ELR (cell line): ENCODE data around the gene LY86.

Experiments used
- DNase-seq: peaks from one replicate; pipeline ENCODE4 v3.0.0-alpha.2; 2015; ENCODE audit warnings: low read depth

The LY86 gene

GRCh38 chr6:6570929-6571671, 17.4 kb upstream of the LY86 start:
- DNase-seq, result no peak

GRCh38 chr6:6575143-6575542, 13.4 kb upstream of the LY86 start:
- no peak for DNase-seq

DNA sequence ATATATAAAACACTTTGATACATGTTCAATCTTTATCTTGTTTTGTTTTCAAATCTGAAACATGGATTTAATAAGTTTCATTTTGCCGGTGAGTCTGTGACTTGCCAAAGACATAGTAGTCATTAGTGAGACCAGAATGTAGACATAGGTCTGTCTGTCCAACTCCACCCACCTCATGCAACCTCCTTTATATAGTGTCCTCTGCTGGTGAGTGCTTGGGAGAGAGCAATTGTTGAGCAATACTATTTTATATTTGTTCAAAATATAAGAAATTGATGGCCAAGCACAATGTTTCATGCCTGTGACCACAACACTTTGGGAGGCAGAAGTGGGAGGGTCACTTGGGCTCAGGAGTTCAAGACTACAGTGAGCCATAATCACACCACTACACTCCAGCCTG, 10.8 kb upstream of the LY86 start:
- DNase-seq, result no peak

DNA sequence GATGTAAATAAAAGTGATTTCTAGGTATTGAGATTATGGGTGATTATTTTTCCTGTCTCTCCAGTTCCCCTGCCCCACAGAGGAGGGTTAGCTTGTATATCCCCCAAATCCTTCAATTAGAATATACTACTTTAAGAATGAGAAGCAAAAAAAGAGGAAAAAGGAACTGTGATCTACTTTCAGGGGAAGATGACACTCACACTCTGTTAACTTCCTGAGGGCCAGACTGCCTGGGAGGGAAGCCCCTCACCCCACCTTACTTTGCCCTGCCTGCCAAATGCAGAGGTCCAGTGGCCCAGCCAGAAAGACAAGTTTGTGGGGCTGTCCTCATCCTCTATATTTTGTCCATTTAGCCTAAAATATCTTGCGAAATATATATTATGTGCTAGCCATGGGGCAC, 9.2 kb upstream of the LY86 start:
- DNase-seq, result no peak

DNA sequence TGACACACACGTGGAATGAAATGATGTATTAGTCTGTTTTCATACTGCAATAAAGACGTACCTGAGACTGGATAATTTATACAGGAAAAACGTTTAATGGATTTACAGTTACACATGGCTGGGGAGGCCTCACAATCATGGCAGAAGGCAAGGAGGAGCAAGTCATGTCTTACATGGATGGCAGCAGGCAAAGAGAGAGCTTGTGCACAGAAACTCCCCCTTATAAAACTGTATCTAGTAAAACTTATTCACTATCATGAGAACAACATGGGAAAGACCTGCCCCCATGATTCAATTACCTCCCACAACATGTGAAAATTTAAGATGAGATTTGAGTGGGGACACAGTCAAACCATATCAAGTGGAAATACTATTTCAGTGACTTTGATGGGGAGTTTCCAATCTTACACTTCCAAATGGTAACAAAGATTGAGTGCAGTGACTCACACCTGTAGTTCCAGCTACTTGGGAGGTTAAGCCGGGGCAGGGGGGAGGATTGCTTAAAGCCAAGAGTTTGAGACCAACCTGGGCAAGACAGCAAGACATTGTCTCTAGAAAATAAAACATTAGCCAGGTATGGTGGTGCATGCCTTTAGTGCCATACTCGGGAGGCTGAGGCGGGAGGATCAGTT, 8.2 kb upstream of the LY86 start:
- DNase-seq, result no peak

- DNase-seq, result no peak
These were observed 7.5 kb upstream of the LY86 start for GRCh38 chr6:6581054-6581453.

GRCh38 chr6:6582131-6582530, 6.4 kb upstream of the LY86 start:
- DNase-seq, result no peak

- DNase-seq, result no peak
These were observed 4.7 kb upstream of the LY86 start for GRCh38 chr6:6583836-6584235.

DNA sequence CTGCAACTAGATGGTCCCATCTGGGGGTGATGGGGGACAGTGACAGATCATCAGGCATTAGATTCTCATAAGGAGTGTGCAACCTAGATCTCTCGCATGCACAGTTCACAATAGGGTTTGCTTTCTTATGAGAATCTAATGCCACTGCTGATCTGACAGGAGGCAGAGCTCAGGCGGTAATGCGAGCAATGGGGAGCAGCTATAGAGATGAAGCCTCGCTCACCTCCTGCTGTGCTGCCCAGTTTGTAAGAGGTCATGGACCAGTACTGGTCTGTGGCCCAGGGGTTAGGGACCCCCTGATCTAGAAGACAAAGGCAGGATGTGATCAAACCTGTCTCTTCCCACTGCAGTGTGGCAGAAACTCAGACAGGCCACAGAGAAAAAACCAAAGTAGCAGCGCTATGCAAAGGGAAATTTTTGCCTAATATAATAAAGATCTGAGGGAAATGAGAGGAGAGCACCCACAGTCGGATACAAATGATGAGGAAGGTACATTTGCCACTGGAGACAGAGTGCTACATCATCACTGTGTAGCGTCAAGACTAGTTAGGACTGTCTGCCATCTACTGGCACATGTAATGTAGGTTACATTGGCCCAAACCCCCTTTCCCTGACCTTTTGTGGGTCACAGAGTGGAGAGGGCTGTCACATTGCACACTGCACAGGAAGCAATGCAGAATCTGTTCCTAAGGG, 4.1 kb upstream of the LY86 start:
- DNase-seq, result no peak

DNA sequence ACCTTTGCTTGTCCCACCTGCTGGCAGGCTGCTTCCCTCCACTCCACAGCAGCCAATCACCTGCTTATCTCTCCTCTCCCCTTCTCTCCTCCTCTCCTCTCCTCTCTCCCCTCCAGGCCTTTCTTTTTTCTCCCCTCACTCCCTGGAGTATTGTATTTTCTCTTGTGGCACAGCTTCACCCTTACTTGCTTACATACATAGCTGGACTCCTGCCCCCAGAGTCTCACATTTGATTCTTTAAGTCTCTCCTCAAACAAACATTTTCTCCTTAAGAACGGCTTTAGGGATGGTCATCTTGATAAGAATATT, 3.6 kb upstream of the LY86 start:
- no peak for DNase-seq

DNA sequence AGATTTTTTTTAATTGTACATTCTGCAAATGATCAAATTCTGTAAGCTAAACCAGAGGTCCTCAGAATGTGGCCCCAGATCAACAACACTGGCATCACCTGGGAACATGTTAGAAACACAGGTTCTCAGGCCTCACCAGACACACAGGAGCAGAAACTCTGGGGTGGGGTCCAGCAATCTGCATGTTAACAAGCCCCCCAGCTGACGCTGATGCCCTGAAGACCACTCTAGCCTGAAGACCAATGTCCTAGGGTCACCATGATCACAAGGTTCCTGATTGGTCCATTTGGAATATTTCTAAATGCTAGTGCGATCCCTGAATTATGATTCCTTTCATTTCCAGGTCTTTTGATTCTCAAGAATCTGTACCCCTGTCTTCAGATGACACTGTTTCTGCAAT, 2.4 kb upstream of the LY86 start:
- no peak for DNase-seq

DNA sequence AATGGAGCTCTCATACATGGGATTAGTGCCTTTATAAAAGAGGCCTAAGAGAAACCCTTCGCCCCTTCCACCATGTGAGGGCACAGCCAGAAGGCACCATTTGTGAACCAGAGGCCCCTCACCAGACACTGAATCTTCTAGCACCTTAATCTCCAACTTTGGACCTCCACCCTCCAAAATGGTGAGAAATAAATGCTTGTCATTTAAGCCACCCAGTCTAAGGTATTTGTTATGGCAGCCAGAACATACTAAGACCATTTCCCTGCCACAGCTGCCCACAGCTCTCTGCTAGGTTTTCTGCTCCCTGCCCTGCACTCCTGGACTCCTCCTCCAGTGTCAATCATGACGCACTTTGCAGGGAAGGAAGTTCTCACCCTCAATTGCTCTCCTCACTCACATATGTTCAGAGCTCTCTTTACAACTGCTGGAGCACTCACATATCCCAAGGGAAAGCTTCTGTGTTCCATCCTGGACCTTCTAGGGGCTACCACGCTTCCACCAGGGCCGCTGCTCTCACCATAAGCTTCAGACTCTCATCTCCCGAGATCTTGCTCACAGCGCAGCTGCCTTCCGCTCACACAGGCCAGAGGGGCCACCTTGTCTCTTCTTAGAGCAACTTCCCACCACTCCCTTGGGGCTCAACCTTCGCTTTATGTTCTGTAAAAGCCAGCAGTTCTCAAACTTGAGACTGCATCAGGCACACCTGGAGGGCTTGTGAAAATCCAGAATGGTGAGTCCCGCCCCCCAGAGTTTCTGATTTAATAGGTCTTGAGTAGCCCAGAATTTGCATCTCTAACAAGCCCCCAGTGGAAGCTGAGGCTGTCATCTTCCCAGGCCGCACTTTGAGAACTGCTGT, 1.6 kb upstream of the LY86 start:
- no peak for DNase-seq

DNA sequence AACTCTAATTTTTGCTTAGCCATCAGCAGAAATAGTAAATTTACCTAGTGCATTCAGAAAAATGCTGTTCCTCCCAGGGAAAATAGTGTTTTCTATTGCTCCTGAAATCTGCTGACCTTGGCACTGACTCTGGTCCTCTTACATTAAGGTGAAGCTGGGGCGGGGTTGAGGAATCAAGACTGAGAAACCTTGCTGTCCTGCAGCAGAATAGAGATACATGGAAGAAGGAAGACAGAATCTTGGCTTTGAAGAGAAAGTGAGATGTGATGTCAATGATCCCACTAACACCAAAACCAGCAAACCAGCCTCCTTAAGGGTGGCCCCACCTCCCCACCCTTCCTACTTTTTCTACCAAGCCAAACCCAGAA, 840 bp upstream of the LY86 start:
- no peak for DNase-seq

DNA sequence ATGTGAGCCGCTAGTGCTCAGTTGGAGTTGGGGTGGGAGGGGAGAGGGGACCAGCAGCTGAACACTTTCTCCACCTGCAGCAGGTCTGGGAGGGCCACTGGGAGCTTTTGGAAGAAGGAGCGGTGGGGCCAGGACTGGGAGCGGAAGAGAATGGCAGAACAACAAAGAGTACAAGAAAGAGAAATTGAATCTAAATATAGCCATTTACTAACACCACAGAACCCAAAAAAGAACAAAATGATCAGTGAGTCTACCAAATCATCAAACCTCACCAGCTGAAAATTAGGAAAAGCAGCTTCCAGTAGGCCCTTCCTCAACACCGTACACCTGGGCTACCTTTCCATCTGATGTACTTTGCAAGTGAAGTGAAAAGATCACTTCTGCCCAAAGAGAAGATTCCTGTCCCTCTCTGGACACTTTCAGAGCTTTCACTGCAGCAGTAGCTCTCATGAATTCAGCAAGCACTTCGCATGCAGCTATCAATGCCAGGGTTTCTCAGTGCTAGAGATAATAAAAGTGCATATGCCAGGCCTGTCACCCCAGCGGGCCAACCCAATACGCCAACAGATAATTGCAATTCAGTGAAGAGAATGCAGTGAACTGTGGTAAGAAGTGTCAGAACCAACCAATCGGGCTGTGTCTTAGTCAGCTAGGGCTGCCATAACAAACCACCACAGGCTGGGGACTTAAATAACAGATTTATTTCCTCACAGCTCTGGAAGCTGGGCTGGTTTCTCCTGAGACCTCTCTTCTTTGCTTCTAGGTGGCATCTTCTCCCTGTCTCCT, 597 bp downstream of the LY86 start:
- no peak for DNase-seq

GRCh38 chr6:6590530-6590929, 2.0 kb downstream of the LY86 start:
- no peak for DNase-seq

DNA sequence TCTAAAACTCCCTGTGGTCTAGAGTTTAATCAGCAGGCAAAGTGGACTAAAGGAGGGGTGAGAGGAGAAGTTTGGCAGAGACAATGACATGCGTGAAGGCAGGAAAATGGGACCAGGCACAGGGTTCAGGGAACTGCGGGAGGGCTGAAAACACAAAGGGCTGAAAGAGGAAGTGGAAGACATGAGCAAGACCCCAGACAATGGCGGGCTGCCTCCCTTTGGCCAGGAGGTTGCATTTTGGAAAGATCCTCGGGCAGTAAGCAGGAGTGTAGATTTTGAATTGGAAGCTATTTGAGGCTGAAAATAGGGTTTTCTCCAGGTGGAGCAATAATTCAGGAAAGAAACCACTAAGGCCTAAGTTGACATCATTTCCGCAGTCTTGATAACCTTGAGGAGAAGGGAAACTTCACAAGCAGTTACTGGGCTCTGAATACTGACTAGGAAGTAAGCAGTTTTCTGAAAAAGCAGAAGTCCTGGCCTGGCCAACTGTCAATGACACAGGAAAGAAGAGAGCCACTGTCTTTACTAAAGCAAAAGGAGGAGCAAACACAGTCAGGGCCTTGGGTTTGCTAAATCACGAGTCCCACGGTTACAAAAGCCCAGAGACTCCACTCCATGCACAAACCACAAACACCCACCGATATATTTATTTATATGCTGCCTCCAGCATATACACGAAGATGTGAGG, 3.4 kb downstream of the LY86 start:
- no peak for DNase-seq

- no peak for DNase-seq
These were observed 4.4 kb downstream of the LY86 start for GRCh38 chr6:6592826-6593475.

DNA sequence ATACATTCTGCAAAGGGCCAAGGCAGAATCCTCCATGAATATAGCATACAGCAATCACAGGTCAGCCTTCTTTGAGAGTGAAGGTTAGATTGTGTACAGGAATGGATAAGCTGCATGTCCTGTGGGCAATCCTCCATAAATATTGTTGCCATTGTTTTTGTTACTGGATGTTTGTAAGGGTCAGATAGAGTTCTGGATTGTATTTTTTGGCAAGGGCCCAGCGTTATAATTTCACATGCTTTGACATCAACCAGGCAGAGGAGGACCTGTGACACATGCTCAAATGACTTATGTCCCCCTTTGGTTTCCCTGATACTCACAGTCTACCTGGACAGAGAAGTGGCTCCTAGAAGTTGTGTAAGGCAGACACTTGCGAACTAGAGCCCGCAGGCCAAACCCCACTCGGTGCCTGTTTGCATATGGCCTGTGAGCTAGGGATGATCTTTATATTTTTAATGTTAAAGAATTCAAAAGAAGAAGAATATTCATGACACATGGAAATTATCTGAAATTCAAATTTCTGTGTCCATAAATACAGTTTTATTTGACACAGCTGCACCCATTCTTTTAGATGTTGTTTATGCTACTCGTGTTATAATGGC, 5.4 kb downstream of the LY86 start:
- no peak for DNase-seq

- no peak for DNase-seq
These were observed 6.5 kb downstream of the LY86 start for GRCh38 chr6:6595025-6595424.

- DNase-seq, result no peak
These were observed 7.4 kb downstream of the LY86 start for GRCh38 chr6:6595952-6596351.
